ENCODE results near the gene CYGB.

The CYGB gene

GRCh38 chr17:76542984-76543383 is 5.5 kb upstream of the CYGB start:
- H3K9me3 Mint-ChIP-seq = no peaks in the 10 kb centered on the region
- no peaks in the 10 kb centered on the region for H3K36me3 Mint-ChIP-seq
- no peak overlapping the region for H3K4me3 Mint-ChIP-seq
- peaks cover 74% of the 10 kb centered on the region for H3K27me3 Mint-ChIP-seq
- CTCF ChIA-PET = interaction anchor here (1.5 kb wide), 1 partner anchor 19 kb away, joined by 9 read pairs; no protein-coding TSS in a partner anchor
- no peak overlapping the region for H3K27ac Mint-ChIP-seq
- H3K4me1 Mint-ChIP-seq = peaks cover 5% of the 10 kb centered on the region
- no peak for DNase-seq

- CTCF ChIA-PET = no interaction called here
- Mint-ChIP-seq H3K27me3 (peaks cover 79% of the 10 kb centered on the region), H3K4me1 (peaks cover 5% of the 10 kb centered on the region), H3K9me3 (no peaks in the 10 kb centered on the region), H3K36me3 (no peaks in the 10 kb centered on the region), H3K27ac (no peak overlapping the region), H3K4me3 (no peak overlapping the region)
- no peak for DNase-seq
Observed at GRCh38 chr17:76542566-76542971, 5.1 kb upstream of the CYGB start.

DNA sequence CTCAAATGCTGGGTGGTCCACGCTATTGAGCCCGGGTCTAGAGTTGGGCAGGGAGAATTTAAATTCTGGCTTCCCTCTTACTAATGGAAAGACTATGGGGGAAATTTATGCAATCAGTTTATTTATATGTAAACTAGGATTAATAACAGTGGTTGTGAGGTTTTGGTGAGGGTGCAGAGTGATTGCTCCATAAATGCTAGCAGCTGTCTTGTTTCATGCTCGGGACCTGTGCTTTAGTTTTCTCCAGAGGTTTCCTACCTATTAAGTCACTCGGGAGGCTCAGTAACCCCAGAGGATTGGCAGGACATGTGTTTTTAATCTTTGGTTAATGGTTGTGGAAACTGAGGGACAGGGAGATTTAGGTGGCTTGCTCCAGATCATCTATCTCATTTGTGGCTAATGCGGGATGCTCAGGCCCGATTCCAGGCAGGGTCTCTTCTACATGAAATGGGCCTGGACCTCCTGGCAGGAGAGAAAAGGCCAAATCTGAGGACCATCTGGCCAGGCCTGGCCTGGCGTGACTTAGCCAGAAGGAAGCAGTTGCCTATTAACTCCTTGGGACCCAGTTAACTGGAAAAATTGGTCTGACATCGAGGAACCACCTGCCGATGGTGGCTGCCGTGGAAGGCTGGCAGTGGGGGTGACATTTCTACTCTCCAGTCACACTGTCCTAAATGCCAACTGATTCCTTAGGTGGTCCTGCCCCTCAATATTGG is 4.4 kb upstream of the CYGB start:
- DNase-seq = no peak
- no peaks in the 10 kb centered on the region for H3K36me3 Mint-ChIP-seq
- no peak overlapping the region for H3K27ac Mint-ChIP-seq
- peaks cover 85% of the 10 kb centered on the region for H3K27me3 Mint-ChIP-seq
- H3K4me3 Mint-ChIP-seq = no peak overlapping the region
- H3K9me3 Mint-ChIP-seq = no peaks in the 10 kb centered on the region
- peaks cover 5% of the 10 kb centered on the region for H3K4me1 Mint-ChIP-seq
- CTCF ChIA-PET = no interaction called here

GRCh38 chr17:76540381-76541300 is 3.1 kb upstream of the CYGB start:
- DNase-seq = peak; percentile 58
- Mint-ChIP-seq H3K27me3 (peaks cover 98% of the 10 kb centered on the region), H3K9me3 (no peaks in the 10 kb centered on the region), H3K36me3 (no peaks in the 10 kb centered on the region), H3K27ac (no peak overlapping the region), H3K4me3 (no peak overlapping the region), H3K4me1 (peaks cover 5% of the 10 kb centered on the region)
- CTCF ChIA-PET = interaction anchor here (0.6 to 1.4 kb wide), 5 partner anchors 9 to 901 kb away, joined by 3 to 6 read pairs (median 3); no protein-coding TSS in a partner anchor

DNA sequence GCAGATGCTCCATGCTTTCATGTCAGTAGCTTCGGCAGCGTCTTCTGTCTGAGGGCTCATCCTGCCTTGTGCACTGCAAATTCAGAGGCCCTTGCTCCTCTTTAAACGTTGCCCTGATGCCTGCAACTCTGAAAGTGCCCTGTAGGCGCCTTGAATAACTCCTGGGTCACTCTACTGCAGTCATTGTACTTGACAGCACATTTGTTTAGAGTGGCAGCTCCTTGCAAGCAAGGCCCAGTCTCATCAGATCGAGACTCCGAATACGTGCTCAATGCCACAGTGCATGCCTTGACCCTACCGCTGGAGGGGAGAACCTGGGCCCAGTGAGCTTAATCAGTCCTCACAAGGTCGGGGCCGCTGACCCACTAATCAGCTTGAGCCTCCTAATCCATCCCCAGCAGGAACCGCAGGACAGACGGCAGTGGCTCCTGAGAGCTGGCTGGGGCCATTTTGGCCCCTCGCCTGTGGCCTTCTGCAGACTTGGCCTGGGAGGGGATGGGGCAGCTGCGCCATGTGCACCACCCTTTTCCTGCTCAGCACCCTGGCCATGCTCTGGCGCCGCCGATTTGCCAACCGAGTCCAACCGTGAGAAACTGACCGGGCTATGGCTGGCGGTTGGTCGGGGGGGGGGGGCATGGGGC is 2.2 kb upstream of the CYGB start, which contains the start of gene PRCD:
Gene PRCD (plus strand): TSS at position 414 of the 641 bp plus-strand sequence. CDS start 98 bp downstream, at position 512.
- CTCF ChIA-PET = interaction anchor here (1.1 to 1.4 kb wide), 3 partner anchors 10 to 84 kb away, joined by 3 to 6 read pairs (median 3); no protein-coding TSS in a partner anchor
- Mint-ChIP-seq H3K4me3 (no peak within 1 kb of the TSS), H3K9me3 (no peaks in the 10 kb centered on the region), H3K27me3 (peaks cover 100% of the 10 kb centered on the region), H3K36me3 (no peaks in the 10 kb centered on the region), H3K27ac (no peak within 1 kb of the TSS), H3K4me1 (peaks cover 5% of the 10 kb centered on the region)
- no peak for DNase-seq

DNA sequence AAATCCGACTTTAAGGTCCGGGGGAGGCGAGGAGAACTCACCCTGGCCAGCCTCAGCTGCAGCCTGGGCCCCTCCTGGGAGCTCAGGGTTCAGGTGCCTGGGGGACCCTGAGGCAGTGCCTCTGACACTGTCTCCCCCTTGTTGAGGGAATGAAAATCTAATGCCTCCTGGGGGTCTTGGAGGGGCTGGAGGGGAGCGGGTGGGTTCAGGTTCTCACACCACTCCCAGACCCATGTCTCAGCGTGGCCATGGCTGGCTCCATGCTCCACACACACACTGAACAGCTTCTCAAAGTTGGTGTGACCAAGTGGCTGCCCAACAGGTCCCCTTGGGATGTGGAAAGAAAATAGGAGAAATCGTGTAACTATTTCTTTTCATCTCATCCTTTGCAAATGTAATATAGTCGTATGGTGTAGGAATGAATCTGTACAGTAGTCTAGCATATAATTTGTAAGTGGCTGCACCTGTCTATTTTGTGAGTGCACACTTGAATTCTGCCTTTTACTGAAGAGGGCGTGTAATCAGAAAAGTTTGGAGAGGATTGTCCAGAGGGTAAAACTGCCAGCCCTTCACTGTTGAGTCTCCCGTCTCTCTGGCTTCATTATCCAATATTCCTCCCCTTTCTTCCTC is 1.5 kb upstream of the CYGB start:
- H3K27me3 Mint-ChIP-seq = peaks cover 100% of the 10 kb centered on the region

GRCh38 chr17:76538281-76538931 is 897 bp upstream of the CYGB start:
- H3K9me3 Mint-ChIP-seq = no peaks in the 10 kb centered on the region
- no peak for DNase-seq
- no peaks in the 10 kb centered on the region for H3K36me3 Mint-ChIP-seq
- CTCF ChIA-PET = no interaction called here
- peaks cover 99% of the 10 kb centered on the region for H3K27me3 Mint-ChIP-seq
- no peak overlapping the region for H3K27ac Mint-ChIP-seq
- H3K4me3 Mint-ChIP-seq = no peak overlapping the region
- H3K4me1 Mint-ChIP-seq = peaks cover 5% of the 10 kb centered on the region

More for the DNA sequence above, 1.5 kb upstream of the CYGB start:
- Mint-ChIP-seq H3K4me3 (no peak overlapping the region), H3K9me3 (no peaks in the 10 kb centered on the region), H3K27ac (no peak overlapping the region), H3K36me3 (no peaks in the 10 kb centered on the region), H3K4me1 (peaks cover 5% of the 10 kb centered on the region)
- CTCF ChIA-PET = interaction anchor here (1.1 kb wide), 1 partner anchor 10 kb away, joined by 3 read pairs; no protein-coding TSS in a partner anchor
- DNase-seq = no peak

- no peaks in the 10 kb centered on the region for H3K9me3 Mint-ChIP-seq
- no peak for DNase-seq
- H3K4me3 Mint-ChIP-seq = no peak overlapping the region
- CTCF ChIA-PET = interaction anchor here (0.6 to 1.5 kb wide), 3 partner anchors 9 to 40 kb away, joined by 3 to 5 read pairs (median 3); no protein-coding TSS in a partner anchor
- no peak overlapping the region for H3K27ac Mint-ChIP-seq
- H3K27me3 Mint-ChIP-seq = peaks cover 97% of the 10 kb centered on the region
- H3K36me3 Mint-ChIP-seq = no peaks in the 10 kb centered on the region
- peaks cover 5% of the 10 kb centered on the region for H3K4me1 Mint-ChIP-seq
Observed at GRCh38 chr17:76537288-76537577, 276 bp downstream of the CYGB start.

DNA sequence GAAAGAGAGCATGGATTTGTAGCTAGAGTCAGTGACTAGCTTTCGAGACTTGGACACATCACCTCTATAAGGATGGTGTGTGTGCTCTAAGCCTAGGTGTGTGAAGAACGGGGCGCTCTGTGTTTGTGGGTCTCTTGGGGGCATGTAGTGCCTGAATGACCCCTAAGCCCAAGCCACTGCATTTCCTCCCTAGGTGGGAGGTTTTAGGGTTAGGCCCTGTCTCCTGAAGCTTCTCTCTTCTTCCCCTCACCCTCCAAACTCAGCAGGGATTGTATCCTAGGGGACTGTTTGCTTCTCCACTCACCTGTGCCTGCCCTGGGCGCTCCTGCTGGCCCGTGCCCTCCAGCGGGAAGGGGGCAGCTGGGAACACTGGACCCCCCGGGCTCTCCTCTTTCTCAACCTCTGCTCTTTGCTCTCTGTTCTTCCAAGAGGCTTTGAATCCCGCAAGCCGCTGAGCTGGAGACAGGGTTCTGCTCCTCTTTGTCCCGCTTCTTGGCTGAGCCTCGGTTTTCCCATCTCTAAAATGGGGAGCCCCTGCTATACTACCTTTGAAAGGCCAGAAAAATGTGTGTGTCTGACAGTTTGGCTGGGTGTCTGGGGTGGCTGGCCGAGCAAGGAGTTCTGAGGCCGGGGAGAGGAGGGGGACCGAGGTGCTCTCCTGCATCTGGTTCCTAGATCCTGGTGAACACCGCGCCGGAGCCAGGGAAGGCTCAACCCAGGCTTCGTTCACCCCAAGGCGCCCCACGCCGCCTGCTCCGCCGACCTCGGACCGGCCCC is 810 bp downstream of the CYGB start:
- H3K4me3 Mint-ChIP-seq = no peak overlapping the region
- CTCF ChIA-PET = interaction anchor here (0.6 to 1.5 kb wide), 5 partner anchors 10 to 88 kb away, joined by 3 to 5 read pairs (median 3); no protein-coding TSS in a partner anchor
- H3K4me1 Mint-ChIP-seq = peaks cover 5% of the 10 kb centered on the region
- no peak overlapping the region for H3K27ac Mint-ChIP-seq
- peaks cover 97% of the 10 kb centered on the region for H3K27me3 Mint-ChIP-seq
- H3K36me3 Mint-ChIP-seq = no peaks in the 10 kb centered on the region
- DNase-seq = no peak
- no peaks in the 10 kb centered on the region for H3K9me3 Mint-ChIP-seq

GRCh38 chr17:76535788-76536510 is 1.6 kb downstream of the CYGB start:
- CTCF ChIA-PET = interaction anchor here (1.1 to 1.2 kb wide), 2 partner anchors 11 to 89 kb away, joined by 3 to 5 read pairs; no protein-coding TSS in a partner anchor
- Mint-ChIP-seq H3K9me3 (no peaks in the 10 kb centered on the region), H3K36me3 (no peaks in the 10 kb centered on the region), H3K4me3 (no peak overlapping the region), H3K27me3 (peaks cover 93% of the 10 kb centered on the region), H3K27ac (no peak overlapping the region), H3K4me1 (peaks cover 5% of the 10 kb centered on the region)
- no peak for DNase-seq

GRCh38 chr17:76534831-76535732 is 2.4 kb downstream of the CYGB start:
- H3K27me3 Mint-ChIP-seq = peaks cover 89% of the 10 kb centered on the region
- H3K36me3 Mint-ChIP-seq = no peaks in the 10 kb centered on the region
- CTCF ChIA-PET = interaction anchor here (1.1 to 1.2 kb wide), 2 partner anchors 12 to 89 kb away, joined by 3 to 5 read pairs; no protein-coding TSS in a partner anchor

More at GRCh38 chr17:76534831-76535732, 2.4 kb downstream of the CYGB start:
- no peaks in the 10 kb centered on the region for H3K4me1 Mint-ChIP-seq
- no peak overlapping the region for H3K27ac Mint-ChIP-seq
- no peak for DNase-seq
- H3K4me3 Mint-ChIP-seq = no peak overlapping the region
- H3K9me3 Mint-ChIP-seq = no peaks in the 10 kb centered on the region

All from activated naive CD4-positive, alpha-beta T cell treated with anti-CD3 and anti-CD28 coated beads, Interleukin-2, amount 10 ng/mL, durations not matched to agents 7 days and 5 days (primary cell).